Mesothelial cell of epicardium (in vitro differentiated cells): Measurements from ENCODE around the gene PGBD1. TPM values are rescaled to one million over a fixed set of nuclear protein-coding genes. Genes with fewer than 3 reads are reported as not detected.

Experiments
- DNase-seq, 2 experiments: peaks; one replicate each; pipeline ENCODE4 v3.0.0; 2021; ENCODE audit warnings: low spot score in 2 of 2; ENCODE audit not compliant: unreplicated experiment in 2 of 2
- H3K27ac Mint-ChIP-seq: 2 replicates; pipeline ENCODE4 v1.8.0; 2021; ENCODE audit warnings: mixed read lengths
- H3K27me3 Mint-ChIP-seq: 2 replicates; pipeline ENCODE4 v1.8.0; 2021; ENCODE audit warnings: low read depth, mixed read lengths
- H3K36me3 Mint-ChIP-seq: 2 replicates; pipeline ENCODE4 v1.8.0; 2021; ENCODE audit warnings: mixed read lengths
- H3K4me1 Mint-ChIP-seq: 2 replicates; pipeline ENCODE4 v1.8.0; 2021; ENCODE audit warnings: mixed read lengths
- H3K4me3 Mint-ChIP-seq: 2 replicates; pipeline ENCODE4 v1.8.0; 2021; ENCODE audit warnings: mild to moderate bottlenecking, moderate library complexity, mixed read lengths
- H3K9me3 Mint-ChIP-seq: 2 replicates; pipeline ENCODE4 v1.8.0; 2021; ENCODE audit warnings: mixed read lengths
- total RNA-seq: library from RNA; stranded (reverse); gene quantifications from 3 replicates; pipeline ENCODE4 v1.2.1, GENCODE V29; 2021
- TF ChIP-seq, protein P1 (sequence below): fragments of 200-600 bp; sonication (generic); IDR thresholded peaks from one replicate; pipeline ENCODE4 v1.5.0; 2021; ENCODE audit warnings: antibody characterized with exemption; ENCODE audit not compliant: unreplicated experiment

PGBD1 gene
- total RNA-seq, 1 donor from 2014 or later, result 9.4 TPM

DNA sequence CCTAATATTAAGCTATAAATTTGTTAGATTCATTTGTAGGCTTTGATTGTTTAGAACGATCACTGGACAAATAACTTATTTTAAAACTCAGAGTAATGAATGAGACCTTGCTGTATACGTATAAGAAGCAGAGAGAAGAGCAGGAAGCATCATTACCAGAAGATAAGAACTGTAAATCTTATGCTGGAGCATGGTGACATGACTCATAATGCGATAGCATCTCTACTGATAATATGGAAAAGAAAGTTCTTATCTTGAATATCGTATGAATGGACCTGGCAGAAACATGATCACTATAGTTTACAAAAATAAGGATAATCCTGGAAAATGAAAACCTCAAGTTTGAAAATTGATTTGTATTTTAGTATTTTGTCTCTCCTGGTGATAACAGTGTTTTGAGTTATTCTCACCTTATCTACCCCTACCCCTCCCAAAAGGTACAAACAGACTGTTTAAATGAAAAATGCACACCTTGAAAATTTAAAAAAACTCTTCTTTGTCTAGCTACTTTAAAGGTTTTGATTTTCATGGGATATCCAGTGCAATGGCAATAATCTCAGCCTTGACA lies 16.5 kb upstream of the PGBD1 start:
- Mint-ChIP-seq H3K9me3 (no peaks in the 10 kb centered on the region), H3K36me3 (no peaks in the 10 kb centered on the region), H3K4me3 (no peak overlapping the region), H3K4me1 (peaks cover 9% of the 10 kb centered on the region), H3K27ac (peak overlapping the region; percentile 19), H3K27me3 (peaks cover 29% of the 10 kb centered on the region)
- TF ChIP-seq, protein P1, sequence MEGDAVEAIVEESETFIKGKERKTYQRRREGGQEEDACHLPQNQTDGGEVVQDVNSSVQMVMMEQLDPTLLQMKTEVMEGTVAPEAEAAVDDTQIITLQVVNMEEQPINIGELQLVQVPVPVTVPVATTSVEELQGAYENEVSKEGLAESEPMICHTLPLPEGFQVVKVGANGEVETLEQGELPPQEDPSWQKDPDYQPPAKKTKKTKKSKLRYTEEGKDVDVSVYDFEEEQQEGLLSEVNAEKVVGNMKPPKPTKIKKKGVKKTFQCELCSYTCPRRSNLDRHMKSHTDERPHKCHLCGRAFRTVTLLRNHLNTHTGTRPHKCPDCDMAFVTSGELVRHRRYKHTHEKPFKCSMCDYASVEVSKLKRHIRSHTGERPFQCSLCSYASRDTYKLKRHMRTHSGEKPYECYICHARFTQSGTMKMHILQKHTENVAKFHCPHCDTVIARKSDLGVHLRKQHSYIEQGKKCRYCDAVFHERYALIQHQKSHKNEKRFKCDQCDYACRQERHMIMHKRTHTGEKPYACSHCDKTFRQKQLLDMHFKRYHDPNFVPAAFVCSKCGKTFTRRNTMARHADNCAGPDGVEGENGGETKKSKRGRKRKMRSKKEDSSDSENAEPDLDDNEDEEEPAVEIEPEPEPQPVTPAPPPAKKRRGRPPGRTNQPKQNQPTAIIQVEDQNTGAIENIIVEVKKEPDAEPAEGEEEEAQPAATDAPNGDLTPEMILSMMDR, result no peak
- DNase-seq, result no peak

- Mint-ChIP-seq H3K27me3 (peaks cover 16% of the 10 kb centered on the region), H3K4me3 (no peak overlapping the region), H3K27ac (no peak overlapping the region), H3K36me3 (peaks cover 1% of the 10 kb centered on the region), H3K4me1 (peaks cover 9% of the 10 kb centered on the region), H3K9me3 (no peaks in the 10 kb centered on the region)
- no peak for DNase-seq
- TF ChIP-seq, protein P1, result no peak
Observed at GRCh38 chr6:28266563-28266961, 14.8 kb upstream of the PGBD1 start.

GRCh38 chr6:28266962-28267694 lies 14.2 kb upstream of the PGBD1 start, which contains the start of gene ZSCAN26:
TSS of gene ZSCAN26 (plus strand) at chr6:28267143. CDS start at chr6:28271920, 4,777 bp downstream.
- Mint-ChIP-seq H3K4me3 (no peak within 1 kb of the TSS), H3K4me1 (peaks cover 9% of the 10 kb centered on the region)

GRCh38 chr6:28267695-28268059 lies 13.7 kb upstream of the PGBD1 start:
- TF ChIP-seq, protein P1, result no peak

More at GRCh38 chr6:28266962-28267694, 14.2 kb upstream of the PGBD1 start, which contains the start of gene ZSCAN26:
- Mint-ChIP-seq H3K36me3 (peaks cover 4% of the 10 kb centered on the region), H3K27ac (no peak within 1 kb of the TSS), H3K27me3 (peaks cover 13% of the 10 kb centered on the region), H3K9me3 (no peaks in the 10 kb centered on the region)
- TF ChIP-seq, protein P1, result no peak
- DNase-seq, result peak; percentile 52 to 84

GRCh38 chr6:28269492-28269891 lies 11.9 kb upstream of the PGBD1 start:
- no peak for DNase-seq
- TF ChIP-seq, protein P1, result no peak
- Mint-ChIP-seq H3K9me3 (no peaks in the 10 kb centered on the region), H3K27me3 (no peaks in the 10 kb centered on the region), H3K4me1 (no peaks in the 10 kb centered on the region), H3K27ac (no peak overlapping the region), H3K4me3 (no peak overlapping the region), H3K36me3 (peaks cover 19% of the 10 kb centered on the region)

More at GRCh38 chr6:28267695-28268059, 13.7 kb upstream of the PGBD1 start:
- H3K27ac Mint-ChIP-seq, result no peak overlapping the region
- peaks cover 9% of the 10 kb centered on the region for H3K4me1 Mint-ChIP-seq
- no peak for DNase-seq
- H3K4me3 Mint-ChIP-seq, result no peak overlapping the region
- peaks cover 8% of the 10 kb centered on the region for H3K36me3 Mint-ChIP-seq
- H3K27me3 Mint-ChIP-seq, result peaks cover 9% of the 10 kb centered on the region
- H3K9me3 Mint-ChIP-seq, result no peaks in the 10 kb centered on the region
